Measurements from ENCODE around the gene SDE2. TPM values are rescaled to one million over a fixed set of nuclear protein-coding genes. Genes with fewer than 3 reads are reported as not detected.

Gene SDE2
- total and polyA plus RNA-seq, 2 of the 4 experiments (the other 2 are of a cell fraction), result 8.5 to 14.7 TPM

GRCh38 chr1:226002667-226003501 is 3.7 kb upstream of the SDE2 start:
- Histone ChIP-seq H2BK5ac (ENCODE audit: low read depth, low read length, poor library complexity, severe bottlenecking) (no peak overlapping the region), H4K8ac (ENCODE audit: low read depth in 2 of 2, low read length in 2 of 2) (no peak overlapping the region), H3K36me3 (ENCODE audit: control insufficient read depth, insufficient read depth, low read length) (no peaks in the 10 kb centered on the region), H4K20me1 (ENCODE audit: insufficient read depth, low read length) (no peaks in the 10 kb centered on the region), H3K79me1 (ENCODE audit: low read depth in 1 of 2, low read length in 2 of 2) (peaks cover 5 to 10% of the 10 kb centered on the region in 2 experiments; a peak in 3 of 4 replicates), H3K9me1 (ENCODE audit: insufficient read depth, low read length) (no peaks in the 10 kb centered on the region), H4K5ac (ENCODE audit: low read depth, low read length) (no peak overlapping the region), H3K27ac (ENCODE audit: insufficient read depth, low read length) (no peak overlapping the region), H4K91ac (ENCODE audit: insufficient read depth, low read depth, low read length) (no peak overlapping the region), H3K9me3 (ENCODE audit: control insufficient read depth, insufficient read depth, low read length) (no peaks in the 10 kb centered on the region), H3K18ac (ENCODE audit: low read depth, low read length) (no peak overlapping the region), H2AFZ (replicated peaks; ENCODE audit: low read length, poor library complexity) (peak overlapping the region; percentile 81), H3K4me1 (ENCODE audit: control insufficient read depth, insufficient read depth, low read length) (peaks cover 2% of the 10 kb centered on the region; the same call in 1 of the 2 replicates), H2BK15ac (ENCODE audit: low read depth, low read length) (no peak overlapping the region), H3K4me3 (ENCODE audit: insufficient read depth, low read depth, low read length) (no peak overlapping the region), H3K23ac (ENCODE audit: low read depth, low read length) (no peak overlapping the region), H2AK9ac (replicated peaks; ENCODE audit: low read depth, low read length, poor library complexity) (no peak overlapping the region), H3K14ac (replicated peaks; ENCODE audit: low read depth, low read length) (no peak overlapping the region), H3K27me3 (ENCODE audit: control insufficient read depth, insufficient read depth, low read length) (no peaks in the 10 kb centered on the region), H3K4me2 (ENCODE audit: low read depth, low read length) (no peak overlapping the region), H3K9ac (ENCODE audit: low read depth, low read length) (no peak overlapping the region), H3K4ac (ENCODE audit: low read depth, low read length) (no peak overlapping the region), H2BK120ac (ENCODE audit: low read depth, low read length) (no peak overlapping the region), H2BK20ac (ENCODE audit: low read depth, low read length) (no peak overlapping the region), H2AK5ac (ENCODE audit: low read depth, low read length) (no peak overlapping the region), H3K56ac (ENCODE audit: extremely low read depth, insufficient read depth, low read length) (no peak overlapping the region)
- dilution Hi-C loops (cut with HindIII; ENCODE audit: low sequenced_read_pairs, unreplicated experiment), result no loop called here
- in situ Hi-C loops (cut with MboI; ENCODE audit: low sequenced_read_pairs), result no loop called here
- peak; percentile 6 for DNase-seq
- 12% methylated on average over 2 of the region's 4 CpGs; no CpG with 5 or more reads in 1 of the 2 experiments for WGBS, 2 experiments (ENCODE audit: extremely low coverage in 2 of 2, insufficient read length in 1 of 2)
- ATAC-seq (ENCODE audit: low read depth), result no peak
- no TSS peak for BruUV-seq (replicated peaks)
- intact Hi-C loops (cut with micrococcal nuclease), result no loop called here
- ChIA-PET CTCF (no interaction called here), POLR2A (ENCODE audit: unreplicated experiment) (no interaction called here)
- TF ChIP-seq SMC3 (IDR thresholded peaks at IDR 0.05; ENCODE audit: low read depth, low read length) (no peak), ELK1 (IDR thresholded peaks at IDR 0.05; ENCODE audit: borderline replicate concordance, low read depth, low read length) (no peak), CHD1 (IDR thresholded peaks at IDR 0.05; ENCODE audit: low read depth, low read length) (no peak), CTCF (conservative IDR thresholded peaks at IDR 0.05; ENCODE audit: low read depth, low read length) (no peak), NFE2L2 (IDR thresholded peaks at IDR 0.05; ENCODE audit: low read depth, low read length) (no peak), POLR2A (IDR thresholded peaks at IDR 0.05; ENCODE audit: low read depth, low read length) (no peak), MAZ (IDR thresholded peaks at IDR 0.05; ENCODE audit: borderline replicate concordance, low read depth, low read length) (no peak), FOS (IDR thresholded peaks at IDR 0.05; ENCODE audit: low read depth, low read length) (no peak), RCOR1 (IDR thresholded peaks at IDR 0.05; ENCODE audit: insufficient replicate concordance, low read length) (no peak), MAFK (IDR thresholded peaks at IDR 0.05; ENCODE audit: low read depth, low read length) (no peak), MXI1 (IDR thresholded peaks at IDR 0.05; ENCODE audit: borderline replicate concordance, low read depth, low read length) (no peak), CEBPB (IDR thresholded peaks at IDR 0.05; ENCODE audit: low read depth, low read length) (no peak), BHLHE40 (IDR thresholded peaks at IDR 0.05; ENCODE audit: low read depth, low read length) (no peak), RFX5 (IDR thresholded peaks at IDR 0.05; ENCODE audit: low read depth, low read length) (no peak), RAD21 (IDR thresholded peaks at IDR 0.05; ENCODE audit: low read length) (no peak)

All from IMR-90 (cell line).